Natural killer cell treated with Interleukin-12 subunit alpha and Interleukin-12 subunit beta and Interleukin-15 and Interleukin-18, amount 100 ng/mL, for 72 hours (primary cell): ENCODE data around the gene RPS14. TPM values are rescaled to one million over a fixed set of nuclear protein-coding genes. Genes with fewer than 3 reads are reported as not detected.

Experiments
- ATAC-seq, 2 donors: fragments of 150-1000 bp; cut with Tn5 transposase in 1 of 2; sonication (Bioruptor Pico), chemical (Tn5 transposase) in 1 of 2; 2 replicates each; pipeline ENCODE4 v1.10.0; 2021
- DNase-seq: peaks from one replicate; pipeline ENCODE4 v3.0.0; 2022; ENCODE audit warnings: low spot score
- H3K27ac Mint-ChIP-seq, 2 donors: 1 replicate in 1 of 2; 2 replicates in 1 of 2; pipeline ENCODE4 v1.8.0; 2022; ENCODE audit warnings: mixed read lengths in 2 of 2, mild to moderate bottlenecking in 1 of 2, moderate library complexity in 1 of 2
- H3K27me3 Mint-ChIP-seq, 2 donors: 1 replicate in 1 of 2; 2 replicates in 1 of 2; pipeline ENCODE4 v1.8.0; 2022; ENCODE audit warnings: mixed read lengths in 2 of 2
- H3K36me3 Mint-ChIP-seq: one replicate; pipeline ENCODE4 v1.8.0; 2022; ENCODE audit warnings: mixed read lengths
- H3K4me1 Mint-ChIP-seq, 2 donors: 1 replicate in 1 of 2; 2 replicates in 1 of 2; pipeline ENCODE4 v1.8.0; 2022; ENCODE audit warnings: low read depth in 2 of 2, mixed read lengths in 2 of 2, mild to moderate bottlenecking in 1 of 2
- H3K4me3 Mint-ChIP-seq: one replicate; pipeline ENCODE4 v1.8.0; 2022; ENCODE audit warnings: mixed read lengths
- H3K9me3 Mint-ChIP-seq: 2 replicates; pipeline ENCODE4 v1.8.0; 2022; ENCODE audit warnings: mixed read lengths
- total RNA-seq, 2 donors: library from RNA; stranded (reverse); gene quantifications; one replicate each; pipeline ENCODE4 v1.2.3, GENCODE V29; 2022

The RPS14 gene
- total RNA-seq, 2 donors from 2014 or later = 1,429 to 1,580 TPM

DNA sequence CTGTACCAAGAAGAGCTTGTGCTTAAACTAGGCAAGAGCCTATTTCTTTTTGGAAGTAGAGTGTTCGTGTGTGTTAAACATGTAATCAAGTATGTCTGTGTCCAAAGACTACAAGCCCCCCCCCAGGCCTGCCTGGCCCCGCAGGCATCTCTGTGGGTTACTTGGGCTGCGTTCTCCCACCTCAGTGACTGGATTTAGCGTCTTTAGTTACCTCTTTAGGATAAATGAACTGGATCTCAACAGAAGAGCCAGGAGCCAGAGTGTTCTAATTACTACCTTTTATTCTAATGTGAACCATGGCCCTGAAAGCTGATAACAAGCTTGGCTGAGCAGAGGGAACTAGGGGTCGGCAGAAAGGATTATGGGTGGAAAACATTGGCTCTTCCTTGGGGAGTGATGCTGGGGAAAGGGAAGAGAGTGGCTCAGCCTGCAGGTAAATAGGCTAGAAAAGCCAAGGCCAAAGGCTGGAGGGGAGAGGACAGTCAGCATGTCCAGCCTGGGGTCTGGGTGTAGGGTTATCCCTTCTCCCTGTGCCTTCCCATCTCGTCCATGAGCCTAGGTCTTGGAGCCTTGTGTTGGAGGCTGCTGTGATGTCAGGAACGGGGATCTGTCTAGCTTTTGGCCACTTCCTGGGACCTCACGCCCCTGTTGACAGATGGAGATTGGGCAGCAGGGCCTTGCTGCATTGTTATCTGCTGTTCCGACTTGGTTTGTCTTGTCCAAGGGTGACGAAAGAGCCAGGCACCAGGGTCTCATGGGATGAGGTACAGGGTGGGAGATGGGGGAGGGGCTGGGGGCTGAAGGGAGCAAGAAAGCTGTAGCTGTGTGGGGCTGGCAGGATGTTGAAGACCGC, 47.9 kb downstream of the RPS14 start:
- DNase-seq = no peak
- peaks cover 14% of the 10 kb centered on the region for H3K36me3 Mint-ChIP-seq

DNA sequence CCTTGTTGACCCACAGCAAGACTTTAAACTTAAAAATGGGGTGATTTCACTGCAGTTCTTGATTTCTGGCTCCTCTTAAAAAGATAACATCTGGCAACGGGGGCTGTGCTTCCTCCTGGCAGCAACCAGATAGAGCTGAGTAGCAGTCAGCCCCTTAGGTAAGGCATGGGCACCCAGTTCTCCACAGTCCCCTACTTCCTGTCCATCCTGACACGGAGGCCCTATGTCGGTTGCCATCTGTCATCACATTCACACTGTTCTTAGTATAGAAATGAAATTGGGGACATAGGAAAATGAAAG, 48.5 kb downstream of the RPS14 start:
- Mint-ChIP-seq H3K4me1 (peaks cover 7 to 17% of the 10 kb centered on the region in 2 donors), H3K4me3 (no peak overlapping the region), H3K27me3 (no peaks in the 10 kb centered on the region), H3K9me3 (no peaks in the 10 kb centered on the region), H3K36me3 (peaks cover 20% of the 10 kb centered on the region), H3K27ac (peak overlapping the region; percentile 28 to 71)
- DNase-seq (no peak), ATAC-seq (no peak)

More for the DNA sequence above, 47.9 kb downstream of the RPS14 start:
- Mint-ChIP-seq H3K27ac (peak overlapping the region; percentile 28 to 71), H3K4me1 (peaks cover 9 to 14% of the 10 kb centered on the region in 2 donors), H3K27me3 (no peaks in the 10 kb centered on the region), H3K4me3 (no peak overlapping the region), H3K9me3 (no peaks in the 10 kb centered on the region)
- ATAC-seq = no peak

DNA sequence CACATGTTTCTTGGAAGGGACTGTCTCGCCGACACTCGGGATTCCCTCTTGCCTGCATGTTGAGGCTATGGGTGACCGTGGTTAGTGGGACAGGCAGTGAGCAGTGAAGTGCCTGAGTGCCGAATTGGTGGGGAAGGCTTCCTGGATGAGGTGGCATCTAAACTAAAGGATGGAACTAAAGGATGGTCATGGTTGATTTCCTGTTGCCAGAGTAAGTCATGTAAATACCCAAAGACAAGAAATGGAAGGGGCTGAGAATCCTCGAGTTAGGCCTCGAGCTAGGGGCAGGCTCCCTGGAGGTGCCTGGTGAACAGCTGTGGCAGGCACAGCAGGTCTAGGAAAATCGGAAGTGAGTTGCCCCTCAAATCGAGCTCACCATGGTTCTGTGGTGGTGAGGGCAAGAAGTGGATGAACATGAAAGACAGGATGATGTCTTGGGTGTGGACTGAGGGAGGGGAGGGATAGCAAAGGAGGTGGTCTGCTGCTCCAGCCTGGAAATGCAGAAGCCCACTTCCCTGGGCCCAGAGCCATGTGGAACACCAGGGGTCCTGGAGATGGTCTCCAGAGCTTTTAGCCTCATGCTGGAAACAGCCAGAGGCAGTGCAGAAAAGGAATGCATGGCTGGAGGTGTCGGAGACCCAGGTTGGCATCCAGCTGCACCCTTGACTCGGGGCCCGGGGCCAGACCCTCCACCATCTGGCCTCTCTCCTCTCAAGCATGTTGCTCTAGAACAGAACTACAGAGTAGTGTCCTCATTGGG, 49.0 kb downstream of the RPS14 start:
- H3K36me3 Mint-ChIP-seq = peaks cover 21% of the 10 kb centered on the region
- peak overlapping the region; percentile 28 to 71 for H3K27ac Mint-ChIP-seq
- peaks cover 6 to 16% of the 10 kb centered on the region in 2 donors for H3K4me1 Mint-ChIP-seq
- H3K9me3 Mint-ChIP-seq = no peaks in the 10 kb centered on the region
- no peak for DNase-seq
- no peak for ATAC-seq
- no peak overlapping the region for H3K4me3 Mint-ChIP-seq
- H3K27me3 Mint-ChIP-seq = no peaks in the 10 kb centered on the region

GRCh38 chr5:150399524-150400211, 49.9 kb downstream of the RPS14 start:
- Mint-ChIP-seq H3K4me1 (peaks cover 6 to 16% of the 10 kb centered on the region in 2 donors), H3K27ac (peak overlapping the region in 1 of 2 donors; percentile 71), H3K36me3 (peaks cover 21% of the 10 kb centered on the region), H3K4me3 (no peak overlapping the region), H3K9me3 (no peaks in the 10 kb centered on the region), H3K27me3 (no peaks in the 10 kb centered on the region)
- peak in 1 of 2 donors; percentile 7 for ATAC-seq
- no peak for DNase-seq

GRCh38 chr5:150398722-150399523, 50.6 kb downstream of the RPS14 start:
- peak; percentile 2 to 55 for ATAC-seq
- H3K9me3 Mint-ChIP-seq = no peaks in the 10 kb centered on the region
- no peaks in the 10 kb centered on the region for H3K27me3 Mint-ChIP-seq
- H3K27ac Mint-ChIP-seq = peak overlapping the region; percentile 25 to 64
- peaks cover 8 to 16% of the 10 kb centered on the region in 2 donors for H3K4me1 Mint-ChIP-seq
- no peak for DNase-seq
- no peak overlapping the region for H3K4me3 Mint-ChIP-seq
- peaks cover 21% of the 10 kb centered on the region for H3K36me3 Mint-ChIP-seq

DNA sequence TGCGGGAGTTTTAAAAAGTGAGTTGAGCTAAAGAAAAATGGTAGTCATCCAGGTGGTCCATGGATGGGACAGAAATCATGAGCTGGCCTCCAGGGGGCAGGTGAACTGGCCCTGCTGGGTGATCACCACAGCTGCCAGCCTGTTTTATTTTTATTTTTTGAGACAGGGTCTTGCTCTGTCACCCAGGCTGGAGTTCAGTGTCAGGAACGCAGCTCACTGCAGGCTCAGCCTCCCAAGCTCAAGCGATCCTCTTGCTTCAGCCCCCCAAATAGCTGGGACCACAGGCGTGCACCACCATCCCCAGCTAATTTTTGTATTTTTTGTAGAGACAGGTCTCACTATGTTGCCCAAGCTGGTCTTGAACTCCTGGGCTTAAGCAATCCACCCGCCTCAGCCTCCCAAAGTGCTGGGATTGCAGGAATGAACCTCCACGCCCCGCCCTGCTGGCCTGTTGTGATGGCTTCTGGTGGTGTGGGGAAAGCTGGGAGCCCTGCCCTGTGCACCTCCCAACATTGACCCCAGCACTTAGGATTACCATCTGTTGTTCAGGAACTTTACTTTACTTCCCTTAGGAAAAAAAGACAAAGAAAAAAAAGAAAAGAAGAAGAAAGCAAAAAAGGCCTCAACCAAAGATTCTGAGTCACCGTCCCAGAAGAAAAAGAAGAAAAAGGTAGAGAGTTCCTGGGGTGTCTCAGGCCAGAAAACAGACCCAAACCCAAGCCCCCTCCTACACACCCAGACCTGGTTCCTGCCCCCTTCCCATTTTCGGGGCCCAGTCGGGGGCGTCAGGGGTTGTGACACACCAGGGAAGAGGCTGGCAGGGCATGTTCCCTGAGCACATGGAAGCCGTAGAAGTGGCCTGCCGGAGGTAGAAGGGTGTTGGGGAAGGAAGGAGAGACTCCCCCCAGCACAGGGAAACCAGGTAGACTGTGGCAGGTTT, 51.5 kb downstream of the RPS14 start:
- peak overlapping the region; percentile 21 to 25 for H3K27ac Mint-ChIP-seq
- H3K36me3 Mint-ChIP-seq = peaks cover 21% of the 10 kb centered on the region
- no peaks in the 10 kb centered on the region for H3K27me3 Mint-ChIP-seq
- H3K9me3 Mint-ChIP-seq = no peaks in the 10 kb centered on the region
- no peak for ATAC-seq
- peaks cover 8 to 16% of the 10 kb centered on the region in 2 donors for H3K4me1 Mint-ChIP-seq
- no peak for DNase-seq
- H3K4me3 Mint-ChIP-seq = no peak overlapping the region

GRCh38 chr5:150397146-150397781, 52.3 kb downstream of the RPS14 start:
- H3K4me3 Mint-ChIP-seq = no peak overlapping the region
- H3K36me3 Mint-ChIP-seq = peaks cover 15% of the 10 kb centered on the region
- peaks cover 8 to 16% of the 10 kb centered on the region in 2 donors for H3K4me1 Mint-ChIP-seq
- no peak for ATAC-seq
- H3K9me3 Mint-ChIP-seq = no peaks in the 10 kb centered on the region
- no peak overlapping the region for H3K27ac Mint-ChIP-seq
- no peaks in the 10 kb centered on the region for H3K27me3 Mint-ChIP-seq
- DNase-seq = no peak

- Mint-ChIP-seq H3K27me3 (no peaks in the 10 kb centered on the region), H3K36me3 (peaks cover 14% of the 10 kb centered on the region), H3K9me3 (no peaks in the 10 kb centered on the region), H3K27ac (peak overlapping the region; percentile 62 to 69), H3K4me3 (no peak overlapping the region), H3K4me1 (peaks cover 8 to 15% of the 10 kb centered on the region in 2 donors)
- DNase-seq (no peak), ATAC-seq (no peak)
Observed at GRCh38 chr5:150396267-150396666, 53.3 kb downstream of the RPS14 start.

DNA sequence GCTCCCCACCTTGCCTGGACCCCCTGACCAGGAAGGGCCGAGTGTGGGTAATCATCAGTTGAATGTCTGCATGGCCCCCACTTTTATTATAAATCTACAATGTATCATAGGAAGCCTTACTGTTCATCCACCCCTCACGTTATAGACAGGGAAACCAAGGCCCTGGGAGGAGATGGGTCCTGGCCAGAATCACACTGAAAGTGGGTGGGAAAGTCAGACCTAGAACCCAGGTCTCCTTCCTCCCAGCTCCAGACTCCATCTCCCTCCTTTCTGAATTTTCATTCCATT, 53.9 kb downstream of the RPS14 start:
- peaks cover 8 to 11% of the 10 kb centered on the region in 2 donors for H3K4me1 Mint-ChIP-seq
- no peaks in the 10 kb centered on the region for H3K9me3 Mint-ChIP-seq
- H3K36me3 Mint-ChIP-seq = peaks cover 11% of the 10 kb centered on the region
- ATAC-seq = no peak
- H3K4me3 Mint-ChIP-seq = no peak overlapping the region
- H3K27ac Mint-ChIP-seq = peak overlapping the region; percentile 62 to 69
- no peak for DNase-seq
- no peaks in the 10 kb centered on the region for H3K27me3 Mint-ChIP-seq

DNA sequence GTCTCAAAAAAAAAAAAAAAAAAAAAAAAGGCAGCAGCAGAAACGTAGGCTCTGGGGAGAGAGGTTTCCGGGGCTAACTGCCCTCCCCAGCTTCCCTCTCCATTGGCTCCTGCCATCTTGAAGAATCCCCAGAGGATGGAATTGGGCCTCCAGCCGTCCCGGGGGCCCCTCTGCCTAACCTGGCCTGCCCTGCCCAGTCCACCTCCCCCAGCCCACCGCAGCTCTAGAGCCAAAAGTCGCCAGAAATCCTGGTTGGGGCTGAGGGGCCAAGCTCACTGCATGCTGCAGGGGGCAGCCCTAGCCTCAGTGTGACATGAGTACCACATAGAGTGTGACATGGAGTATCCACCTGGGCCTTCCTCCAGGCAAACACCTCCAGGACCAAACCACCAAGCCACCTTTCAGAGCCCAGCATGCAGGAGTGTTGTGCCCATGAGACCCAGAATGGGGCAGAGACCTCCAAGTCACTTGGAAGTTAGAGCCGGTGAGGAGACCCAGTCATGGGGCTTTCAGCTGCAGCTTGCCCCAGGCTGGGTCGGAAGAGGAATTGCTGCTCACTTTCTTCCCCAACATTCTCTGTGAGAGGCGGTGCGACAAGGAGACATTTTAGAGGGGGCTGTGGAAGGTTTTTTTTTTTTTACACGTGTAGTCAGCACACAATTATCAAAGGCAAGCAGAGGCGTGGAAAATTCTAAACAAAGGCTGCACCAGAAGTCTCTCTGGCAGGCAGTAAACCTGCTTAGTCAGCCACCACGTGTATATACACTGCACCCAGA, 54.4 kb downstream of the RPS14 start:
- Mint-ChIP-seq H3K9me3 (no peaks in the 10 kb centered on the region), H3K27me3 (no peaks in the 10 kb centered on the region), H3K27ac (no peak overlapping the region), H3K36me3 (peaks cover 7% of the 10 kb centered on the region), H3K4me1 (peaks cover 5 to 7% of the 10 kb centered on the region in 2 donors), H3K4me3 (no peak overlapping the region)
- DNase-seq = no peak
- ATAC-seq = no peak

GRCh38 chr5:150394131-150394530, 55.4 kb downstream of the RPS14 start:
- peak overlapping the region in 1 of 2 donors; percentile 21 for H3K27ac Mint-ChIP-seq
- peaks cover 7% of the 10 kb centered on the region for H3K36me3 Mint-ChIP-seq
- H3K4me3 Mint-ChIP-seq = no peak overlapping the region
- DNase-seq = no peak
- ATAC-seq = peak; percentile 46 to 60
- H3K4me1 Mint-ChIP-seq = peaks cover 5 to 6% of the 10 kb centered on the region in 2 donors
- no peaks in the 10 kb centered on the region for H3K27me3 Mint-ChIP-seq
- H3K9me3 Mint-ChIP-seq = no peaks in the 10 kb centered on the region
